A549 (cell line): ENCODE measurements around the gene SYNPR.

Experiments
- BHLHE40 ChIP-seq: IDR thresholded peaks from 2 replicates; pipeline ENCODE4 v1.6.1; 2012; ENCODE audit warnings: low read depth, low read length, inconsistent platforms
- CEBPB ChIP-seq, 2 experiments: fragments of >200 bp in 1 of 2; sonication (Bioruptor Twin) in 1 of 2; formaldehyde crosslinking in 1 of 2; IDR thresholded peaks; 2 replicates each; pipeline ENCODE4 v1.6.1; 2012 to 2016
- CTCF ChIP-seq: fragments of >200 bp; sonication (Bioruptor Twin); formaldehyde crosslinking; IDR thresholded peaks from 3 replicates; pipeline ENCODE4 v1.5.1; 2016
- HDAC2 ChIP-seq: fragments of 200-600 bp; sonication (generic); IDR thresholded peaks from 2 replicates; pipeline ENCODE4 v1.6.1; 2016
- POLR2A ChIP-seq: IDR thresholded peaks from 2 replicates; pipeline ENCODE4 v1.6.1; 2012; ENCODE audit warnings: mild to moderate bottlenecking, low read length
- RAD21 ChIP-seq, 2 experiments: fragments of >200 bp in 1 of 2; sonication (Bioruptor Twin) in 1 of 2; formaldehyde crosslinking in 1 of 2; IDR thresholded peaks in 1 of 2; conservative IDR thresholded peaks in 1 of 2; 2 replicates in 1 of 2; 3 replicates in 1 of 2; pipeline ENCODE4 v1.6.1; 2012 to 2018; ENCODE audit warnings: inconsistent platforms in 1 of 2
- RFX5 ChIP-seq: fragments of 450-650 bp; IDR thresholded peaks from 2 replicates; pipeline ENCODE4 v1.7.1; 2014; ENCODE audit warnings: antibody characterized with exemption, mild to moderate bottlenecking, moderate library complexity
- USF2 ChIP-seq: fragments of 450-650 bp; IDR thresholded peaks from 2 replicates; pipeline ENCODE4 v1.6.1; 2014; ENCODE audit warnings: antibody characterized with exemption

GRCh38 chr3:63304421-63304820 is 26.3 kb downstream of the SYNPR start:
- no peak for TF ChIP-seq POLR2A
- no peak for TF ChIP-seq RAD21 (conservative IDR thresholded peaks at IDR 0.05 in 1 of 2, IDR thresholded peaks at IDR 0.05 in 1 of 2)
- no peak for TF ChIP-seq CTCF
- TF ChIP-seq USF2, result no peak
- TF ChIP-seq HDAC2, result no peak
- TF ChIP-seq CEBPB (IDR thresholded peaks at IDR 0.05), result no peak
- TF ChIP-seq BHLHE40, result no peak
- TF ChIP-seq RFX5, result no peak
